ENCODE data around the gene CTBP2. TPM values are rescaled to one million over a fixed set of nuclear protein-coding genes. Genes with fewer than 3 reads are reported as not detected.

Gene CTBP2
- total and polyA plus RNA-seq, 2 of the 13 experiments (the other 11 are each of a cell fraction or from before 2014, with no cell fraction given) = 0.08 TPM; not detected in 1

DNA sequence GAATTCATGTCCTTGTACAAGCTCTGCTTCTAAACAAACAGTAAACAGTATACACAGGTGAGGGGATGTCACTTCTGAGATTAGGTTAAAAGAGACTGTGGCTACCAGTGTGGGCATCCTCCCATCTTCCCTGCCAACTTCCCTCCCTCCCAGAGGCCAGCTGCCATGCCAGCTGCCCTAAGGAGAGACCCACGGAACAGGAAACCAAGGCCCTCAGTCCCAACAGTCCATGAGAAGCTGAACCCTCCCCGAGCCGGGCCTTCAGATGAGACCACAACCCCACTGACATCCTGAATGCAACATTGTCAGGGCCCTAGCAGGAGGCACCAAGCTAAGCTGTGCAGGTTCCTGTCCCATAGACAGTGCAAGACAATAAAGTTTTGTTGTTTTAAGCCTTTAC lies 106.1 kb downstream of the CTBP2 start:
- Histone ChIP-seq H3K9ac (ENCODE audit: insufficient read depth, low read depth, low read length) (no peak overlapping the region), H3K9me3 (ENCODE audit: low read length) (no peaks in the 10 kb centered on the region), H2AFZ (ENCODE audit: low read length) (no peak overlapping the region), H3K27ac (ENCODE audit: extremely low read length, insufficient read depth, low read length) (no peak overlapping the region), H4K20me1 (ENCODE audit: insufficient read depth, low read length) (no peaks in the 10 kb centered on the region), H3K36me3 (replicated peaks in 1 of 2; ENCODE audit: control insufficient read depth in 1 of 2, insufficient read depth in 2 of 2, low read length in 2 of 2) (no peaks in the 10 kb centered on the region), H3K4me3 (replicated peaks in 1 of 3; ENCODE audit: insufficient read depth in 1 of 3, low read depth in 2 of 3, low read length in 3 of 3) (no peak overlapping the region), H3K4me1 (ENCODE audit: insufficient read depth, low read length) (no peaks in the 10 kb centered on the region), H3K79me2 (ENCODE audit: insufficient read depth, low read length) (no peaks in the 10 kb centered on the region), H3K27me3 (ENCODE audit: control insufficient read depth in 1 of 2, insufficient read depth in 2 of 2, low read length in 2 of 2) (peaks cover 8 to 72% of the 10 kb centered on the region in 2 experiments), H3K4me2 (ENCODE audit: low read depth, low read length) (no peak overlapping the region)
- no peak for FAIRE-seq
- in situ Hi-C loops (cut with HindIII; ENCODE audit: extremely low pct_ligation_motif_present, low pct_unique_long_range_greater_than_20kb) (no loop called here), intact Hi-C loops (cut with micrococcal nuclease; ENCODE audit: unreplicated experiment) (no loop called here)
- TF ChIP-seq, protein P1, sequence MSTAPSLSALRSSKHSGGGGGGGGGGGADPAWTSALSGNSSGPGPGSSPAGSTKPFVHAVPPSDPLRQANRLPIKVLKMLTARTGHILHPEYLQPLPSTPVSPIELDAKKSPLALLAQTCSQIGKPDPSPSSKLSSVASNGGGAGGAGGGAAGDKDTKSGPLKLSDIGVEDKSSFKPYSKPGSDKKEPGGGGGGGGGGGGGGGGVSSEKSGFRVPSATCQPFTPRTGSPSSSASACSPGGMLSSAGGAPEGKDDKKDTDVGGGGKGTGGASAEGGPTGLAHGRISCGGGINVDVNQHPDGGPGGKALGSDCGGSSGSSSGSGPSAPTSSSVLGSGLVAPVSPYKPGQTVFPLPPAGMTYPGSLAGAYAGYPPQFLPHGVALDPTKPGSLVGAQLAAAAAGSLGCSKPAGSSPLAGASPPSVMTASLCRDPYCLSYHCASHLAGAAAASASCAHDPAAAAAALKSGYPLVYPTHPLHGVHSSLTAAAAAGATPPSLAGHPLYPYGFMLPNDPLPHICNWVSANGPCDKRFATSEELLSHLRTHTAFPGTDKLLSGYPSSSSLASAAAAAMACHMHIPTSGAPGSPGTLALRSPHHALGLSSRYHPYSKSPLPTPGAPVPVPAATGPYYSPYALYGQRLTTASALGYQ (CRISPR knock-in tag; IDR thresholded peaks at IDR 0.05) = no peak
- TF ChIP-seq CCDC6 (CRISPR knock-in tag; IDR thresholded peaks at IDR 0.05) (no peak), KDM1A (CRISPR knock-in tag; IDR thresholded peaks at IDR 0.05) (no peak), MXI1 (IDR thresholded peaks at IDR 0.05; ENCODE audit: borderline replicate concordance, low read depth, low read length) (no peak), IRX3 (CRISPR knock-in tag; IDR thresholded peaks at IDR 0.05; ENCODE audit: borderline replicate concordance, low read depth) (no peak), ZNF160 (CRISPR knock-in tag; IDR thresholded peaks at IDR 0.05) (no peak), ZNF121 (CRISPR knock-in tag; IDR thresholded peaks at IDR 0.05) (no peak), JDP2 (CRISPR knock-in tag; IDR thresholded peaks at IDR 0.05; ENCODE audit: borderline replicate concordance) (no peak), STAG1 (CRISPR knock-in tag; IDR thresholded peaks at IDR 0.05) (no peak)
- TF ChIP-seq, protein P2, sequence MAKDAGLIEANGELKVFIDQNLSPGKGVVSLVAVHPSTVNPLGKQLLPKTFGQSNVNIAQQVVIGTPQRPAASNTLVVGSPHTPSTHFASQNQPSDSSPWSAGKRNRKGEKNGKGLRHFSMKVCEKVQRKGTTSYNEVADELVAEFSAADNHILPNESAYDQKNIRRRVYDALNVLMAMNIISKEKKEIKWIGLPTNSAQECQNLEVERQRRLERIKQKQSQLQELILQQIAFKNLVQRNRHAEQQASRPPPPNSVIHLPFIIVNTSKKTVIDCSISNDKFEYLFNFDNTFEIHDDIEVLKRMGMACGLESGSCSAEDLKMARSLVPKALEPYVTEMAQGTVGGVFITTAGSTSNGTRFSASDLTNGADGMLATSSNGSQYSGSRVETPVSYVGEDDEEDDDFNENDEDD (CRISPR knock-in tag; IDR thresholded peaks at IDR 0.05; ENCODE audit: borderline replicate concordance) = no peak
- TF ChIP-seq, protein P3, sequence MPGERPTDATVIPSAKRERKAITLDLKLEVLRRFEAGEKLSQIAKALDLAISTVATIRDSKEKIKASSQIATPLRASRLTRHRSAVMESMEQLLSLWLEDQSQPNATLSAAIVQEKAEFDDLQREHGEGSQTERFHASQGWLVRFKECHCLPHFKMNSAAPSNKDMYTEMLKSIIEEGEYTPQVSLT (CRISPR knock-in tag; IDR thresholded peaks at IDR 0.05; ENCODE audit: borderline replicate concordance, low read depth) = no peak
- ChIA-PET POLR2A (no interaction called here), CTCF (ENCODE audit: low intra/inter-chr PET ratio, low total read pairs) (no interaction called here)
- WGBS (ENCODE audit: low lambda C conversion rate) = 28% methylated on average over 2 of the region's 3 CpGs
- no peak for ATAC-seq
- no TSS peak for BruUV-seq (replicated peaks)
- DNase-seq (ENCODE audit: low spot score) = no peak

Data from HepG2 (cell line).